HG02970 (cell line): ENCODE results near the gene MAGEA12.
"Not testable (repeated sequence)": the region's sequence is repeated elsewhere in the genome, so short reads cannot be mapped to it uniquely, and the experiment has no call there.

ENCODE experiments used
- ATAC-seq: cut with Tn5 transposase; IDR thresholded peaks from one replicate; pipeline ENCODE4 v1.9.1; 2021; ENCODE audit warnings: mild to moderate bottlenecking, moderate library complexity, moderate number of reproducible peaks; ENCODE audit not compliant: unreplicated experiment, low FRiP score

The MAGEA12 gene

DNA sequence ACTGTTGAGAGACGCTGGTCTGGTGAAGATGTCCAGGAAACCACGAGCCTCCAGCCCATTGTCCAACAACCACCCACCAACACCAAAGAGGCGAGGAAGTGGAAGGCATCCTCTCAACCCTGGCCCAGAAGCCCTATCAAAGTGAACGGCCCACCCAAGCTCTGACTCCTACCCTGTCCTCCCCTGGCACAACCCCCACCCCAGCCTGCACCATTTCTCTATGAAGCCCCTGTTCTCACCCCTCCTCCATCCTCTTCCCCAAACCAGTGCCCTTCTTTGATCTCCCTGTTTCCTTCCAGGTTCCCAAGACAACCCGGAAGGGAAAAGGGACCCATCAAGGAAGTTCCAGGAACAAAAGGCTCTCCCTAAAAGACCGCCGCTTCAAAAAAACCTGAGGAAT lies 26.0 kb downstream of the MAGEA12 start:
- ATAC-seq: not testable (repeated sequence)

DNA sequence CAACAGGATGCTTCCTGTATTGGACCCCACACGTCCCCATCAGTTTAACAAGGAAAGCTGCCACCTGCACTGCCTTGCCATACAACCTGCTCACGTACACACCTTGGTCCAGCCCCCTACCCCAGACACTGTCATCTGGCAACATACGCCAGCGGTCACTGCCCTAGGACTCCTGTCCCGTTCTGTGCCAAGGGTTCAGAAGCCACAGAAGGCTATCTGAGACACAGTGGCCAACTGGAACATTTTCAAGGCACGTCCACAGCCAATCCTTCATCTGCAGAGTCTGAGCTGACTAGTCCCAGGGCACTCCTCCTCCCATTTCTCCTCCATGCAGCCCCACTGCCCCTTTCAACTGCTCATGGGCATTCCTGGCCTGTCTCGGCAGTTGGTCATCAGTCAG lies 28.0 kb downstream of the MAGEA12 start:
- ATAC-seq: not testable (repeated sequence)

DNA sequence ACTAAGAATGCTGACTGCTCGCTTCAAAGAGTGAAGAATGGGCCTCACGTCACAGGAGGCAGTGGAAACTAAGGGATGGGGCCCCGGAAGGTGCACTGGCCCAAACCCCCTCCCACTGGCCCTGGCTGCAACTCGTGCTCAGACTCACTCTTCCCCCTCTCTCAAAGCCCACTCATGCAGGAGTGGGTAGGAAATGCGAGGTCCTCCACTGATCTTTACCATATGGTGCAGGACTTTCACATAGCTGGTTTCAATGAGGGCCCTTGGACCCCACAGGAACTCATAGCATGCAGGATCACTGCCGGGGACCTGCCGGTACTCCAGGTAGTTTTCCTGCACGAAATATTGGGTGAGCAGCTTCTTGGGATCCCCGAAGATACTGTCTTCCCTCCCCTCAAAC lies 33.0 kb downstream of the MAGEA12 start:
- ATAC-seq: not testable (repeated sequence)

DNA sequence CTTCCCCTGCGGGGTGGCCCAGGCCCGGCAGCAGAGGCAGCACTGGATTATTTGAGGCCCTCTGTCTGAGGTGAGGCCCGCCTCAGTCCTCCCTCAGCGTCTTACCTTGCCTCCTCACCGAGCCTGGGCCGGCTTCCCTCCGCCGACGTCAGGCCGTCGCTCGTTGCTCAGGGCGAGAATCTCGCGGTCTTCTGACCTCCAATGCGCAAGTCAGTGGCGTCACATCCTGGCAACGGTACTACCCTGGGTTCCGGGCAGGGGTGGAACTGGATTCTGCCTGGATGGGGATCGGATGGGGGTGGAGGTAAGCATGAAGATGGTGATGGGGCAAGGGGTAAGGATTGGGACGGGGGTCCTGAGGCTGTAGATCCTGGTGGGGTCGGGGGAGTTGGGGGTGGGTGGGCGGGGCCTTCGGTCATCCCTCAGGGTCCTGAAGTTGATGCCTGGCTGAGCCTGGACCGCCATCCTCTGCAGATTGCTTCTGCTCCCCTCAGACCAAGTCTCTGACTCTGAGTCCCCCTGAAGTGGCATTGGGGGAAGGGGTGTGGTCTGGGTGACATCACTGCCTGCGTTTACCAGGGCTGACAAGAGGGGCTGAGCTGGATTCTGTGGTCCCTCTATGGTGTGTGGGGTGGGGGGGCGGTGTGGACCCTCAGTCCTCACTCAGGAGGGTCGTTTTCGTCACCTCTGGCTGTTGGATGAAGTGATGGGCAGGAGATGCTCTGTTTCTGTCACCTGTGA lies 36.2 kb downstream of the MAGEA12 start, which contains the start of gene MAGEA6:
MAGEA6 (minus strand) TSS at position 141 of the 741 bp plus-strand sequence. CDS start 2,039 bp downstream, outside the sequence.
- ATAC-seq: not testable (repeated sequence)

DNA sequence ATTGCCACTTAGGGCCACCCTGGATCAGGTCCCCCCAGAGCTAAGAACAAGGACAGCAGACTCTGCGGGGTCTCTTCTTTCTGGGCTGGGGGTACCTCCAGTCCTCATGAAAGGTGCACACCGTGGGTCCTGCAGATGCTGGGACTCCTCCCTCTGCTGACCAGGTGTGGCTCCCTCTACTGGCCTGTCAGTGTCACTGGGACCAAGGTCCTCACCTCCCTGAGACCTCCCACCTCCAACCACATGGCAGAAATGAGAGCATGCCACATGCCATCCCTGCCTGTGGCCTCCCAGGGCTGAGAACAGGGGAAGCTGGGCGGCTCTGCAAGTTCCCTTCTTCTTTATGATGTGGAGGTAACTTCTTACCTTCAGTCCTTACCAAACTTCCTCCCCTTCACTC lies 53.5 kb downstream of the MAGEA12 start:
- ATAC-seq: not testable (repeated sequence)
